Subcutaneous abdominal adipose tissue (tissue), 5 donors: ENCODE measurements around the gene CYP3A5.
A peak's percentile ranks its signal among the peaks of the same experiment; 100 is the strongest.
"Not testable (repeated sequence)": the region's sequence is repeated elsewhere in the genome, so short reads cannot be mapped to it uniquely, and the experiment has no call there.

Experiments used
- H3K27ac ChIP-seq: one replicate; pipeline ENCODE4 v1.7.0; 2013; ENCODE audit warnings: low read depth, mild to moderate bottlenecking, inconsistent platforms, low read length, moderate library complexity
- H3K27me3 ChIP-seq, 5 donors: one replicate each; pipeline ENCODE4 v1.7.0; 2013; ENCODE audit warnings: low read length in 5 of 5, inconsistent platforms in 1 of 5; ENCODE audit not compliant: control insufficient read depth in 5 of 5, insufficient read depth in 4 of 5
- H3K36me3 ChIP-seq, 5 donors: one replicate each; pipeline ENCODE4 v1.7.0; 2013; ENCODE audit warnings: low read length in 5 of 5; ENCODE audit not compliant: control insufficient read depth in 5 of 5, insufficient read depth in 5 of 5
- H3K4me1 ChIP-seq, 5 donors: one replicate each; pipeline ENCODE4 v1.7.0; 2013; ENCODE audit warnings: low read length in 5 of 5, mild to moderate bottlenecking in 3 of 5, moderate library complexity in 1 of 5; ENCODE audit not compliant: control insufficient read depth in 5 of 5, insufficient read depth in 5 of 5
- H3K4me3 ChIP-seq, 5 donors: one replicate each; pipeline ENCODE4 v1.7.0; 2013; ENCODE audit warnings: low read length in 5 of 5, low read depth in 1 of 5
- H3K9ac ChIP-seq, 5 donors: one replicate each; pipeline ENCODE4 v1.7.0; 2013; ENCODE audit warnings: low read length in 5 of 5, mild to moderate bottlenecking in 4 of 5, moderate library complexity in 3 of 5
- H3K9me3 ChIP-seq, 5 donors: one replicate each; pipeline ENCODE4 v1.7.0; 2013; ENCODE audit warnings: low read length in 5 of 5; ENCODE audit not compliant: control insufficient read depth in 5 of 5
- donor health status: healthy.
- donor health status: healthy.
- donor health status: healthy.
- donor health status: healthy.
- donor health status: healthy.

Gene CYP3A5

GRCh38 chr7:99685871-99686608, 6.2 kb upstream of the CYP3A5 start:
- H3K27me3 ChIP-seq, H3K27ac ChIP-seq, H3K4me1 ChIP-seq, H3K9me3 ChIP-seq, H3K36me3 ChIP-seq, H3K9ac ChIP-seq, H3K4me3 ChIP-seq: not testable (repeated sequence)

GRCh38 chr7:99685129-99685758, 5.4 kb upstream of the CYP3A5 start:
- peaks cover 0 to 7% (median 0%) of the 10 kb centered on the region in 5 donors for H3K9me3 ChIP-seq
- H3K9ac ChIP-seq: no peak overlapping the region
- no peaks in the 10 kb centered on the region for H3K4me1 ChIP-seq
- H3K4me3 ChIP-seq: no peak overlapping the region
- no peaks in the 10 kb centered on the region for H3K27me3 ChIP-seq
- no peak overlapping the region for H3K27ac ChIP-seq
- no peaks in the 10 kb centered on the region for H3K36me3 ChIP-seq

GRCh38 chr7:99679032-99679399, 780 bp downstream of the CYP3A5 start:
- H3K4me3 ChIP-seq: peak overlapping the region in 4 of 5 donors; percentile 38 to 57 (median 45)
- peaks cover 0 to 2% (median 0%) of the 10 kb centered on the region in 5 donors for H3K36me3 ChIP-seq
- peaks cover 0 to 7% (median 0%) of the 10 kb centered on the region in 5 donors for H3K9me3 ChIP-seq
- H3K4me1 ChIP-seq: peaks cover 0 to 14% (median 9%) of the 10 kb centered on the region in 5 donors
- no peak overlapping the region for H3K27ac ChIP-seq
- H3K9ac ChIP-seq: peak overlapping the region in 1 of 5 donors; percentile 3
- H3K27me3 ChIP-seq: no peaks in the 10 kb centered on the region

GRCh38 chr7:99677648-99678045, 2.1 kb downstream of the CYP3A5 start:
- Histone ChIP-seq H3K27ac (no peak overlapping the region), H3K4me3 (no peak overlapping the region), H3K9me3 (peaks cover 0 to 7% (median 0%) of the 10 kb centered on the region in 5 donors), H3K4me1 (peaks cover 0 to 14% (median 9%) of the 10 kb centered on the region in 5 donors), H3K27me3 (no peaks in the 10 kb centered on the region), H3K9ac (no peak overlapping the region), H3K36me3 (peaks cover 0 to 5% (median 4%) of the 10 kb centered on the region in 5 donors)

- no peak overlapping the region for H3K27ac ChIP-seq
- no peaks in the 10 kb centered on the region for H3K27me3 ChIP-seq
- no peak overlapping the region for H3K4me3 ChIP-seq
- H3K9me3 ChIP-seq: peaks cover 0 to 7% (median 0%) of the 10 kb centered on the region in 5 donors
- no peak overlapping the region for H3K9ac ChIP-seq
- H3K36me3 ChIP-seq: peaks cover 0 to 9% (median 5%) of the 10 kb centered on the region in 5 donors
- H3K4me1 ChIP-seq: peaks cover 0 to 14% (median 9%) of the 10 kb centered on the region in 5 donors
Measured at GRCh38 chr7:99677013-99677647, 2.7 kb downstream of the CYP3A5 start.

- Histone ChIP-seq H3K36me3 (peaks cover 0 to 9% (median 5%) of the 10 kb centered on the region in 5 donors), H3K9ac (no peak overlapping the region), H3K27me3 (no peaks in the 10 kb centered on the region), H3K4me1 (peaks cover 0 to 14% (median 9%) of the 10 kb centered on the region in 5 donors), H3K9me3 (no peaks in the 10 kb centered on the region), H3K27ac (no peak overlapping the region), H3K4me3 (no peak overlapping the region)
Measured at GRCh38 chr7:99674995-99675742, 4.6 kb downstream of the CYP3A5 start.

GRCh38 chr7:99672573-99672972, 7.2 kb downstream of the CYP3A5 start:
- Histone ChIP-seq H3K4me1 (no peaks in the 10 kb centered on the region), H3K27ac (no peak overlapping the region), H3K27me3 (no peaks in the 10 kb centered on the region), H3K4me3 (no peak overlapping the region), H3K9me3 (no peaks in the 10 kb centered on the region), H3K9ac (no peak overlapping the region), H3K36me3 (peaks cover 0 to 19% (median 6%) of the 10 kb centered on the region in 5 donors)

GRCh38 chr7:99669782-99670181, 10.0 kb downstream of the CYP3A5 start:
- H3K27ac ChIP-seq: no peak overlapping the region
- no peaks in the 10 kb centered on the region for H3K27me3 ChIP-seq
- no peak overlapping the region for H3K4me3 ChIP-seq
- H3K9ac ChIP-seq: no peak overlapping the region
- no peaks in the 10 kb centered on the region for H3K9me3 ChIP-seq
- H3K4me1 ChIP-seq: no peaks in the 10 kb centered on the region
- H3K36me3 ChIP-seq: peaks cover 3 to 32% (median 9%) of the 10 kb centered on the region in 5 donors

- no peaks in the 10 kb centered on the region for H3K9me3 ChIP-seq
- no peaks in the 10 kb centered on the region for H3K4me1 ChIP-seq
- no peak overlapping the region for H3K27ac ChIP-seq
- H3K4me3 ChIP-seq: no peak overlapping the region
- H3K9ac ChIP-seq: no peak overlapping the region
- peaks cover 3 to 37% (median 9%) of the 10 kb centered on the region in 5 donors for H3K36me3 ChIP-seq
- no peaks in the 10 kb centered on the region for H3K27me3 ChIP-seq
Measured at GRCh38 chr7:99668541-99668940, 11.3 kb downstream of the CYP3A5 start.
